ENCODE data around the gene TTC21B.

DNA sequence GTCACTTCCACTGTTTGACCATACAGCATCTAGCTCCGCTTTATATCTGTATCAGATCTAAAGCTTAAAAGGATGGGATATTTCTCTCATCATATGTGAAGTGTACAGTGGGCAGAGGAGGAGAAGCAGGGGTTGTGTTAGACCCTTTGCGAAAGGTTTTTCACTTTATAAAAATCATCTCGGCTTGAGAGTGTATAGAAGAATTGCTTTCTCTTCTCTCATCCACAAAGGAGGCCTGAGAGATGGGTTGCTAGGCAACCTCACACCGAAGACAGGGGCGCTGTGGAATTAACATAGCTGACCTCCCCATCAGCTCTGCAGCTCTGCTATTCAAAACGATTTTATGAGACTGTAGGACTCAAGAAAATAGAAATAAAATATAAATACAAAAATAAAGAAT lies 89.3 kb downstream of the TTC21B start:
- TF ChIP-seq, protein P1, sequence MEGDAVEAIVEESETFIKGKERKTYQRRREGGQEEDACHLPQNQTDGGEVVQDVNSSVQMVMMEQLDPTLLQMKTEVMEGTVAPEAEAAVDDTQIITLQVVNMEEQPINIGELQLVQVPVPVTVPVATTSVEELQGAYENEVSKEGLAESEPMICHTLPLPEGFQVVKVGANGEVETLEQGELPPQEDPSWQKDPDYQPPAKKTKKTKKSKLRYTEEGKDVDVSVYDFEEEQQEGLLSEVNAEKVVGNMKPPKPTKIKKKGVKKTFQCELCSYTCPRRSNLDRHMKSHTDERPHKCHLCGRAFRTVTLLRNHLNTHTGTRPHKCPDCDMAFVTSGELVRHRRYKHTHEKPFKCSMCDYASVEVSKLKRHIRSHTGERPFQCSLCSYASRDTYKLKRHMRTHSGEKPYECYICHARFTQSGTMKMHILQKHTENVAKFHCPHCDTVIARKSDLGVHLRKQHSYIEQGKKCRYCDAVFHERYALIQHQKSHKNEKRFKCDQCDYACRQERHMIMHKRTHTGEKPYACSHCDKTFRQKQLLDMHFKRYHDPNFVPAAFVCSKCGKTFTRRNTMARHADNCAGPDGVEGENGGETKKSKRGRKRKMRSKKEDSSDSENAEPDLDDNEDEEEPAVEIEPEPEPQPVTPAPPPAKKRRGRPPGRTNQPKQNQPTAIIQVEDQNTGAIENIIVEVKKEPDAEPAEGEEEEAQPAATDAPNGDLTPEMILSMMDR (IDR thresholded peaks at IDR 0.05; ENCODE audit: insufficient read depth, low read length, poor library complexity, severe bottlenecking): no peak
- TF ChIP-seq EZH2phosphoT487 (conservative IDR thresholded peaks at IDR 0.05; ENCODE audit: low read length): no peak
